WTC11 (cell line): ENCODE data around the gene YAP1. TPM values are rescaled to one million over a fixed set of nuclear protein-coding genes. Genes with fewer than 3 reads are reported as not detected.

Experiments used
- ATAC-seq: fragments of 200-7000 bp; cut with Tn5 transposase; 2 replicates; pipeline ENCODE4 v1.10.0; 2021; ENCODE audit warnings: mild to moderate bottlenecking, moderate library complexity
- CTCF ChIA-PET: fragments of 300-600 bp; sonication (Branson Sonifier 250); formaldehyde crosslinking; loops from one replicate; lab custom pipeline; 2021; ENCODE audit warnings: antibody characterized with exemption; lab: Charles Lee
- POLR2A ChIA-PET: fragments of 350-600 bp; sonication (Branson Sonifier 250); formaldehyde crosslinking; loops from one replicate; lab custom pipeline; 2021; ENCODE audit warnings: antibody characterized with exemption; lab: Charles Lee
- DNase-seq: peaks from one replicate; pipeline ENCODE4 v3.0.0; 2021; ENCODE audit warnings: low spot score
- H3K27ac Mint-ChIP-seq: 2 replicates; pipeline ENCODE4 v1.8.0; 2021; ENCODE audit warnings: mixed read lengths
- H3K27me3 Mint-ChIP-seq: 2 replicates; pipeline ENCODE4 v1.8.0; 2021; ENCODE audit warnings: low read depth, mild to moderate bottlenecking, moderate library complexity, mixed read lengths
- H3K36me3 Mint-ChIP-seq: 2 replicates; pipeline ENCODE4 v1.8.0; 2021; ENCODE audit warnings: mixed read lengths
- H3K4me1 Mint-ChIP-seq: 2 replicates; pipeline ENCODE4 v1.8.0; 2022; ENCODE audit warnings: mixed read lengths
- H3K4me3 Mint-ChIP-seq: 2 replicates; pipeline ENCODE4 v1.8.0; 2021; ENCODE audit warnings: mild to moderate bottlenecking, moderate library complexity, mixed read lengths
- H3K9me3 Mint-ChIP-seq: 2 replicates; pipeline ENCODE4 v1.8.0; 2021; ENCODE audit warnings: mixed read lengths
- AFF4 ChIP-seq: sonication (generic); formaldehyde crosslinking; IDR thresholded peaks from 2 replicates; pipeline ENCODE4 v1.8.1; 2023; ENCODE audit warnings: mild to moderate bottlenecking, missing genetic modification reagents, borderline replicate concordance
- GABPB1 ChIP-seq: sonication (generic); formaldehyde crosslinking; IDR thresholded peaks from 2 replicates; pipeline ENCODE4 v1.8.1; 2023; ENCODE audit warnings: mild to moderate bottlenecking, missing genetic modification reagents
- NFATC4 ChIP-seq: fragments of 250-450 bp; sonication (Bioruptor Pico); IDR thresholded peaks from 2 replicates; pipeline ENCODE4 v1.9.0; 2021; ENCODE audit warnings: mild to moderate bottlenecking
- NFYB ChIP-seq: sonication (generic); formaldehyde crosslinking; conservative IDR thresholded peaks from 2 replicates; pipeline ENCODE4 v1.8.0; 2022; ENCODE audit warnings: low read depth, missing genetic modification reagents
- PRRX2 ChIP-seq: fragments of 250-450 bp; sonication (Bioruptor Pico); IDR thresholded peaks from 2 replicates; pipeline ENCODE4 v1.8.0; 2021; ENCODE audit warnings: mild to moderate bottlenecking
- RELA ChIP-seq: sonication (generic); formaldehyde crosslinking; IDR thresholded peaks from 2 replicates; pipeline ENCODE4 v1.8.1; 2022; ENCODE audit warnings: missing genetic modification reagents, mild to moderate bottlenecking, borderline replicate concordance
- SOX15 ChIP-seq: fragments of 250-450 bp; sonication (Bioruptor Pico); IDR thresholded peaks from 2 replicates; pipeline ENCODE4 v1.9.0; 2021; ENCODE audit warnings: mild to moderate bottlenecking
- TP53 ChIP-seq: sonication (generic); formaldehyde crosslinking; IDR thresholded peaks from 2 replicates; pipeline ENCODE4 v1.8.1; 2023; ENCODE audit warnings: mild to moderate bottlenecking, missing genetic modification reagents
- ZNF219 ChIP-seq: sonication (generic); formaldehyde crosslinking; IDR thresholded peaks from 2 replicates; pipeline ENCODE4 v1.8.0; 2023; ENCODE audit warnings: missing genetic modification reagents, mild to moderate bottlenecking, borderline replicate concordance
- ZNF532 ChIP-seq: fragments of 250-450 bp; sonication (Bioruptor Pico); IDR thresholded peaks from 2 replicates; pipeline ENCODE4 v1.9.0; 2021; ENCODE audit warnings: mild to moderate bottlenecking, borderline replicate concordance
- total RNA-seq: library from RNA; stranded (reverse); gene quantifications from 3 replicates; pipeline ENCODE4 v1.2.3, GENCODE V29; 2021
- TF ChIP-seq, protein P1 (sequence below): sonication (generic); formaldehyde crosslinking; IDR thresholded peaks from 2 replicates; pipeline ENCODE4 v1.8.0; 2022; ENCODE audit warnings: mild to moderate bottlenecking, missing genetic modification reagents

YAP1 gene
- total RNA-seq, 1 experiment from 2014 or later = 88.7 TPM

GRCh38 chr11:102269927-102270326 is 159.7 kb downstream of the YAP1 start (continued):
- TF ChIP-seq AFF4 (CRISPR knock-in tag) = no peak
- TF ChIP-seq SOX15 (CRISPR knock-in tag) = no peak
- no peak for TF ChIP-seq PRRX2 (CRISPR knock-in tag)
- TF ChIP-seq ZNF219 (CRISPR knock-in tag) = no peak
- no peak for TF ChIP-seq TP53 (CRISPR knock-in tag)
- no peak for TF ChIP-seq NFATC4
- TF ChIP-seq, protein P1, sequence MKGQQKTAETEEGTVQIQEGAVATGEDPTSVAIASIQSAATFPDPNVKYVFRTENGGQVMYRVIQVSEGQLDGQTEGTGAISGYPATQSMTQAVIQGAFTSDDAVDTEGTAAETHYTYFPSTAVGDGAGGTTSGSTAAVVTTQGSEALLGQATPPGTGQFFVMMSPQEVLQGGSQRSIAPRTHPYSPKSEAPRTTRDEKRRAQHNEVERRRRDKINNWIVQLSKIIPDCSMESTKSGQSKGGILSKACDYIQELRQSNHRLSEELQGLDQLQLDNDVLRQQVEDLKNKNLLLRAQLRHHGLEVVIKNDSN (CRISPR knock-in tag) = no peak
- TF ChIP-seq GABPB1 = no peak

- Mint-ChIP-seq H3K27ac (no peak overlapping the region), H3K36me3 (no peaks in the 10 kb centered on the region), H3K9me3 (peaks cover 4% of the 10 kb centered on the region; the same call in 1 of the 2 replicates), H3K4me3 (no peak overlapping the region)
- CTCF ChIA-PET = no interaction called here
- no peak for DNase-seq
- POLR2A ChIA-PET = no interaction called here
- no peak for TF ChIP-seq NFYB (CRISPR knock-in tag)
- no peak for TF ChIP-seq ZNF532 (CRISPR knock-in tag)
- TF ChIP-seq PRRX2 (CRISPR knock-in tag) = no peak
- TF ChIP-seq, protein P1 (CRISPR knock-in tag) = no peak
- no peak for TF ChIP-seq AFF4 (CRISPR knock-in tag)
- no peak for TF ChIP-seq RELA (CRISPR knock-in tag)
- TF ChIP-seq, all 79 proteins: peak for 0
- ATAC-seq = no peak
- Mint-ChIP-seq H3K27me3 (peaks cover 2% of the 10 kb centered on the region; the same call in 1 of the 2 replicates), H3K4me1 (peaks cover 34% of the 10 kb centered on the region)
Measured at GRCh38 chr11:102272047-102272824, 162.0 kb downstream of the YAP1 start.
